ENCODE measurements around the gene NECTIN2. TPM values are rescaled to one million over a fixed set of nuclear protein-coding genes. Genes with fewer than 3 reads are reported as not detected.
"Not testable (repeated sequence)": the region's sequence is repeated elsewhere in the genome, so short reads cannot be mapped to it uniquely, and the experiment has no call there.

The NECTIN2 gene
- total RNA-seq, 1 donor: 79.4 TPM

GRCh38 chr19:44904426-44904994 lies 58.4 kb downstream of the NECTIN2 start:
- no peak for DNase-seq (ENCODE audit: low read depth in 2 of 3, low spot score in 2 of 3)

GRCh38 chr19:44905437-44906160 lies 59.5 kb downstream of the NECTIN2 start, which contains the start of gene APOE:
APOE (plus strand) TSS chr19:44905796; CDS start chr19:44906625, 829 bp downstream.
- DNase-seq (ENCODE audit: low read depth in 2 of 3, low spot score in 2 of 3): no peak

- no peak for DNase-seq (ENCODE audit: low read depth in 2 of 3, low spot score in 2 of 3)
These were observed 61.5 kb downstream of the NECTIN2 start for GRCh38 chr19:44907613-44908012.

GRCh38 chr19:44908074-44908835 lies 62.2 kb downstream of the NECTIN2 start:
- no peak for DNase-seq (ENCODE audit: low read depth in 2 of 3, low spot score in 2 of 3)

GRCh38 chr19:44908836-44909261 lies 62.8 kb downstream of the NECTIN2 start:
- DNase-seq (ENCODE audit: low read depth in 2 of 3, low spot score in 2 of 3): no peak

GRCh38 chr19:44909775-44910174 lies 63.7 kb downstream of the NECTIN2 start:
- DNase-seq (ENCODE audit: low read depth in 2 of 3, low spot score in 2 of 3): no peak

GRCh38 chr19:44911896-44912295 lies 65.8 kb downstream of the NECTIN2 start:
- DNase-seq (ENCODE audit: low read depth in 2 of 3, low spot score in 2 of 3): not testable (repeated sequence)

GRCh38 chr19:44912854-44913253 lies 66.8 kb downstream of the NECTIN2 start:
- no peak for DNase-seq (ENCODE audit: low read depth in 2 of 3, low spot score in 2 of 3)

GRCh38 chr19:44913512-44914432 lies 67.7 kb downstream of the NECTIN2 start:
- not testable (repeated sequence) for DNase-seq (ENCODE audit: low read depth in 2 of 3, low spot score in 2 of 3)

- DNase-seq (ENCODE audit: low read depth in 2 of 3, low spot score in 2 of 3): peak; percentile 54 to 83 (median 76)
These were observed 68.5 kb downstream of the NECTIN2 start, which contains the start of gene APOC1 for GRCh38 chr19:44914433-44915206. APOC1 (plus strand) TSS chr19:44914608; CDS start chr19:44914892, 284 bp downstream.

GRCh38 chr19:44924243-44924725 lies 78.2 kb downstream of the NECTIN2 start:
- DNase-seq (ENCODE audit: low read depth in 2 of 3, low spot score in 2 of 3): no peak

- DNase-seq (ENCODE audit: low read depth in 2 of 3, low spot score in 2 of 3): peak in 2 of 3 donors; percentile 57 to 80
These were observed 79.2 kb downstream of the NECTIN2 start for GRCh38 chr19:44925114-44925891.

- not testable (repeated sequence) for DNase-seq (ENCODE audit: low read depth in 2 of 3, low spot score in 2 of 3)
These were observed 80.4 kb downstream of the NECTIN2 start for GRCh38 chr19:44926245-44927077.

- DNase-seq (ENCODE audit: low read depth in 2 of 3, low spot score in 2 of 3): no peak
These were observed 81.6 kb downstream of the NECTIN2 start for GRCh38 chr19:44927746-44928145.

GRCh38 chr19:44930088-44930487 lies 84.0 kb downstream of the NECTIN2 start:
- DNase-seq (ENCODE audit: low read depth in 2 of 3, low spot score in 2 of 3): no peak

GRCh38 chr19:44931541-44931940 lies 85.4 kb downstream of the NECTIN2 start:
- no peak for DNase-seq (ENCODE audit: low read depth in 2 of 3, low spot score in 2 of 3)

Measured in hematopoietic multipotent progenitor cell (in vitro differentiated cells).